GM12891 (cell line): ENCODE data around the gene MPP3.

Experiments used
- PAX5 ChIP-seq: IDR thresholded peaks from 2 replicates; pipeline ENCODE4 v1.6.1; 2011; ENCODE audit warnings: low read length, moderate library complexity, mild to moderate bottlenecking; ENCODE audit not compliant: insufficient read depth, severe bottlenecking
- POLR2A ChIP-seq: IDR thresholded peaks from 2 replicates; pipeline ENCODE4 v1.6.1; 2011; ENCODE audit warnings: low read depth, low read length, control low read depth
- POLR2AphosphoS5 ChIP-seq: IDR thresholded peaks from 2 replicates; pipeline ENCODE4 v1.6.1; 2011; ENCODE audit warnings: low read depth, low read length, control low read depth
- POU2F2 ChIP-seq: IDR thresholded peaks from 2 replicates; pipeline ENCODE4 v1.6.1; 2011; ENCODE audit warnings: low read depth, mild to moderate bottlenecking, control low read depth, low read length, moderate library complexity
- SPI1 ChIP-seq: IDR thresholded peaks from 2 replicates; pipeline ENCODE4 v1.6.1; 2011; ENCODE audit warnings: low read depth, low read length, control low read depth
- TAF1 ChIP-seq: IDR thresholded peaks from 2 replicates; pipeline ENCODE4 v1.6.1; 2011; ENCODE audit warnings: low read depth, low read length, control low read depth

- TF ChIP-seq POLR2A (no peak), POU2F2 (no peak), POLR2AphosphoS5 (no peak), SPI1 (no peak), TAF1 (no peak), PAX5 (no peak)
Measured at GRCh38 chr17:43842975-43843325, 10.0 kb upstream of the MPP3 start.
